Activated gamma-delta T cell treated with anti-CD3 and anti-CD28 coated beads, Interleukin-2, amount 50 U/mL, for 16 hours (primary cell): Measurements from ENCODE around the gene TMPRSS11B.
"Not testable (repeated sequence)": the region's sequence is repeated elsewhere in the genome, so short reads cannot be mapped to it uniquely, and the experiment has no call there.

Source experiments
- DNase-seq: peaks from one replicate; pipeline ENCODE4 v3.0.0-alpha.2; 2020; ENCODE audit warnings: low read depth

TMPRSS11B gene, protein sequence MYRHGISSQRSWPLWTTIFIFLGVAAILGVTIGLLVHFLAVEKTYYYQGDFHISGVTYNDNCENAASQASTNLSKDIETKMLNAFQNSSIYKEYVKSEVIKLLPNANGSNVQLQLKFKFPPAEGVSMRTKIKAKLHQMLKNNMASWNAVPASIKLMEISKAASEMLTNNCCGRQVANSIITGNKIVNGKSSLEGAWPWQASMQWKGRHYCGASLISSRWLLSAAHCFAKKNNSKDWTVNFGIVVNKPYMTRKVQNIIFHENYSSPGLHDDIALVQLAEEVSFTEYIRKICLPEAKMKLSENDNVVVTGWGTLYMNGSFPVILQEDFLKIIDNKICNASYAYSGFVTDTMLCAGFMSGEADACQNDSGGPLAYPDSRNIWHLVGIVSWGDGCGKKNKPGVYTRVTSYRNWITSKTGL

DNA sequence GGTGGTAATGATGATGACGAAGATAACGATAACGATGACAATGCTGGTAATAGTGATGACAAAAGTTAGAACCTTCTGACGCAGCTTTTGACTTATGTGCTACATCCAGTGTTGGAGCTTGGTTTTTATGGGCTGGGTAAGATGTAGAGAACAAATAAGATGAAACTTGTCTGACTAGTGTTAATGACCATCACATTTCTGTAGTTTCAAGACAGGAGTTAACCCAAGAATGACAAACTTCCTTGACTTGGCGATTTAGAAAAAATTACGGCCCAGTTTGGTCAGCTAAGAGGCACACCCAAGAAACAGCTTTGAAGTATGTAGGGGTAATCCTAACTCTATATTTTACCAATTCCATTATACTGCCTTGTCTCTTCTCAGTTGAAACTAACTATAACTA lies at the start of gene TMPRSS11B:
TMPRSS11B (minus strand) TSS at position 101 of the 400 bp plus-strand sequence. CDS start 136 bp downstream, outside the sequence.
- no peak for DNase-seq

DNA sequence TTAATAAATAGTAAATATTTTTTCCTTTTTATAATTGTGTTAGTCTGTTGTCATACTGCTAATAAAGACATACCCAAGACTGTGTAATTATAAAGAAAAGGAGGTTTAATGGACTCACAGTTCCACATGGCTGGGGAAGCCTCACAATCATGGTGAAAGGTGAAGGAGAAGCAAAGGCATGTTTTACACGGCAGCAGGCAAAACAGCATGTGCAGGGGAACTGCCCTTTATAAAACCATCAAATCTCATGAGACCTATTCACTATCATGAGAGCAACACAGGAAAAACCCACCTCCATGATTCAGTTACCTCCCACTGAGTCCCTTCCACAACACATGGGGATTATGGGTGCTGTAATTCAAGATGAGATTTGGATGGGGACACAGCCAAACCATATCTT lies 45.8 kb upstream of the TMPRSS11B start:
- no peak for DNase-seq

DNA sequence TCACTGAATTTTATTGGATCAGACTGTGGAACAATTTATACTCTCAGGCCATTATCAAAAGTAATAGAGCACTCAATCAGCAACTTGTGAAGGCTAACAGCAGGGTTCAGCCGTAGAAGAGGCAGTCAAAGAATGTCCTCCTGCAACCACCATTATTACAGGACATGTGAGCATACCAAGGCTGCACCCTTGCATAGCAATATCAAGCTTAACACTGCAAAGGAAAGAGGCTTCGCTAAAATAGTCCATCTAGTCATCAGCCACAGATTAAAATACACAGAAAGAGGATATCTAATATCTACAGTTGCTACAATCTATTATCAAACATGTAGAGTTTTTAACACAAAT lies 42.9 kb upstream of the TMPRSS11B start:
- DNase-seq = no peak

DNA sequence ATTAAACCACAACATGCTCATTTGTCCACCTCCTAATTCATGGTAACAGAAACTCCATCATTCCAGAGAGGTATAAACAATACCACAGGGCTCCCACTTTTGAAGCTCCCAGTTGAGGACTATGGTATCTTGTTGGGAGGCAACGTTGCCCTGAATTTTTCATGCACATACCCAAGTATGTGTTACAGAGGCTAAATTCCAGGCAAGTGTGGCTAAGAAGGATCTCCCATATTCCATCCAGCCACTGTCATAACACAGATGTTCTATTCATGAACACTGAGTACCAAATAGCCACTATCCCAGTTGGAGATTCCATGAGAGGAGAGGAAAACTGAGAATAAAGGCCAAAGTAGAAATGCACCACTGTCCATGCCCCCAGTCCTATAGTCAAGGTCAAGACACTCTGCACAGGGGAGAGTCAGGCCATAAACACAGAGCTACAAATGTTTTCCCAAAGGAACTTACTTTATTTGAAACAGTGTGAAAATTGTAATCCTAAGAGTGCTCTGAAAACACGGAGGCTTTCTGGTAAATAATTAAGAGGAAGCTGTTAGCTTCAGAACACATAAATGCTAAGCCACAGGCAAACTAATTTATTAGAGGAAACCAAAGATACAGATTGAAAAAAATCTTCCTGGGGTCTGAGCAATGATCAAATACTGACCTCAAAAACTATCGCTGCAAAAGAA lies 42.4 kb upstream of the TMPRSS11B start:
- no peak for DNase-seq

DNA sequence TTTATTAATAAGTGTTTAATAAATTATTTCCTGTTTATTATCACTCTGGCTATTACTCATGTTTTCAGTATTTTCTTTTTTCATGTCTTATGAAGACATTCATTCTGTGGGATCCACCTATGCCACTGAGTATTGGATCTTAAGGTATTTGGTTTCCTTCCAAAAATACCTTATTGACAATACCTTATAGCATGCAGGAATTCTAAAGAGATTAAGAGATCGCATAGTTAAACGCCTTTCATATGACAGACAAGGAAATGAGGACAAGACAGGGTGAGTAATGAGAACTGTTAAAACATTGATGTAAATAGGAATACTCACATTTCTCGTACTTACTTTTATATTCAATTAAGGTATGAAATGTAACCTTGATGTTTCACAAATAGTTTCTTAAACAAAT lies 38.2 kb upstream of the TMPRSS11B start:
- no peak for DNase-seq

DNA sequence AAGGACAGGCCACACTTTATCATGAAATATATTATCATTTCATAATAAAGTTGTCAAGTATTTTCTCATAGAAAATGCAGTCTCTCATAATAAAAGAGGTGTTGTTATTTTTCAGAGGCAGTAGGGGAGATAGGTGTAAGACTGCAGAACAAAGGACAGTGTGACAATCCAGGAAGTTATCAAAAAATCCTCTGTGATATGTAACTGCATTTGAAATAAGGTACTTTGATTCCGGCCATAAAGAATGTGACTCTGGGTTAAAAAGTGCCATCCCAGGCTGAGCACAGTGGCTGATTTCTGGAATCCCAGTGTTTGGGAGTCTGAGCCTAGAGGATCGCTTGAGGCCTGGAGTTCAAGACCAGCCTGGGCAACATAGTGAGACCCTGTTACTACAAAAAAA lies 37.6 kb upstream of the TMPRSS11B start:
- no peak for DNase-seq

DNA sequence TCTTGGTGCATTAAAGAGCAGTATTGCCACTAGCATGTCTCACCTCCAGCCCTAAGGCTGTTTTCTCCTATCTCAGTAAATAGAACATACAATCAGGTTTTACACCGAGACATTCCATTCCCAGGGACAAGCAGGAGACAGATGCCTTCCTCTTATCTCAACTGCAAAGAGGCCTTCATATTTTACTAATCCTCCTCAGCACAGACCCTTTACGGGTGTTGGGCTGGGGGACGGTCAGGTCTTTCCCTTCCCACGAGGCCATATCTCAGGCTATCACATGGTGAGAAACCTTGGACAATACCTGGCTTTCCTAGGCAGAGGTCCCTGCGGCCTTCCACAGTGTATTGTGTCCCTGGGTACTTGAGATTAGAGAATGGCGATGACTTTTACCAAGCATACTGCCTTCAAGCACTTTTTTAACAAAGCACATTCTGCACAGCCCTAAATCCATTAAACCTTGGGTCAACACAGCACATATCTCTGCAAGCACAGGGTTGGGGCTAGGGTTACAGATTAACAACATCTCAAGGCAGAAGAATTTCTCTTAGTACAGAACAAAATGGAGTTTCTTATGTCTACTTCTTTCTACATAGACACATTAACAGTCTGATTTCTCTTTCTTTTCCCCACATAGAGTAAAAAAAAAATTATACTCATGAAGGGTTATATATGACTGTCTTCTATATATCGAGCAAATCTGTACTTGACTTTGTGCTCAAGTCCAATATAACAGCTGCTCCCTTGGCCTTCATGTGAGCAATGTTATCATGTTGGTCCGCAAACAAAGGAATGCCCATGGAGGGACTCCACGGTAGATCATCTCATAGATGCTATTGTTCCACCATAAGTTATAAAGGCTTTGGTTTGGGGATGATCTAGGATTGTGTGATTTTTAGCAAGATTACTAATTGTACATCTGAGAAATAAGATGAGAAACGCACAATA lies 36.6 kb upstream of the TMPRSS11B start:
- not testable (repeated sequence) for DNase-seq

DNA sequence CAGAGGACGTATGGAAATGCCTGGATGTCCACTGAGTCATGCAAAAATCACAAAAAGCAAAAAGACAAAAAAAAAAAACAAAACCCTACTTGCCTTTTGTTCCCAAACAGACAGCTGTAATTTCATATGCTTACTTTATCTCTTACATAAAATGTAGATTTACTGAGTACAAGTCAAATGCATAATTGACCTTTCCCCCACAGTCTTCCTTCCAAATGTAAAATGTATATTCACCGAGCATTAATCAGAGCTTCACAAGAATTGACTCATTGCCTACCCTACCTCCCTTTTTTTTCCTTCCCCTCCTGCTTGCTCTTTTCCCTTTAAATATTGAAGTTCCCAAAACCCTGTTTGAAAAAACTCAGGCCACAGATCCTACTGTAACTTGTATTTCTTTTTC lies 32.5 kb upstream of the TMPRSS11B start:
- DNase-seq = no peak

DNA sequence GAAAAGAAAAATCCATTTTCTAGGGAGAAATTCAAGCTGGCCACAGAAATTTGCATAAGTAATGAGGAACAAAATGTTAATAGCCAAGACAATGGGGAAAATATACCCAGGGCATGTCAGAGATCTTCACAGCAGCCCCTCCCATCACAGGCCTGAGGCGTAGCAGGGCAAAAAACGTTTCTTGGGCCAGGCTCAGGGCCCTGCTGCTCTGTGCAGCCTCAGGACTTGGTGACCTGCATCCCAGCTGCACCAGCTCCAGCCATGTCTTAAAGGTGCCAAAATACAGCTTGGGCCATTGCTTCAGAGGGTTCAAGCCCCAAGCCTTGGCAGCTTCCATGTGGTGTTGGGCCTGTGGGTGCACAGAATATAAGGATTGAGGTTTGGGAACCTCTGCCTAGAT lies 32.1 kb upstream of the TMPRSS11B start:
- no peak for DNase-seq

DNA sequence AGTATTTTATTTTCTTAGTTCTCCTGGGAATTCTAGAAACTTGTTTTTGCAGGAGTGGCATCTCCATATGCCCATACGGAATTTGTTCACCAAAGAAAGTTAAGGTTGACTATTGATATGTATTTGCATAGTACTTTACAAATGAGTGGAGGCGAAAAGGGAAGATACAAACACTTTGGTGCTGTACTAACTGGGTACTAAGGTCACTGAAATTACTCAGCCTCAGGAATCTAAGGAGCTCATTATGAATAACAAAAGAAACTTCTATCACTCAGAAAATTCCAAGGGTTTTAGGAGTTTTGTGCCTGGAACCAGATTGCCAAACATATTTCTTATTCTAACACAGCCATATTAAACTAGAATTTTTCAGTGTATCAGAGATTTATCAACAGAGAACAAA lies 27.4 kb upstream of the TMPRSS11B start:
- DNase-seq = no peak

DNA sequence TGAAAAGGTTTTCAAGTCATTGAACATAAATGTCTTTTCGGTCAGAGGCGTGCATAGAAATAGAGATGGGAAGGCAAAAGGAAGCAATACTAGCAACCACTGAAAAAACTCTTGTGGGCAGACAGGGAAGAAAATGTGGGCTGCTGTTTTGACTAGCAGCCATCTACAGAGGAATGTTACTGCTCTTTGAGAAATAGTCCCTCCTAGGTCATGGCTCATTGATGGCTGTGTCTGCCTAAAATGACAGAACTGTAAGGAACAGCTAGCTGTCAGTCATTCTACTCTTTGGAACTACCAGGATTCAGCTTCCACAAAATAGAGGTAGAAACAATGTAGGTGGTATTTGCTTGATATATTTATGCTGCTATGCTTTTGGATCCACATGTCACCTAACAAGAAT lies 26.9 kb upstream of the TMPRSS11B start:
- no peak for DNase-seq

DNA sequence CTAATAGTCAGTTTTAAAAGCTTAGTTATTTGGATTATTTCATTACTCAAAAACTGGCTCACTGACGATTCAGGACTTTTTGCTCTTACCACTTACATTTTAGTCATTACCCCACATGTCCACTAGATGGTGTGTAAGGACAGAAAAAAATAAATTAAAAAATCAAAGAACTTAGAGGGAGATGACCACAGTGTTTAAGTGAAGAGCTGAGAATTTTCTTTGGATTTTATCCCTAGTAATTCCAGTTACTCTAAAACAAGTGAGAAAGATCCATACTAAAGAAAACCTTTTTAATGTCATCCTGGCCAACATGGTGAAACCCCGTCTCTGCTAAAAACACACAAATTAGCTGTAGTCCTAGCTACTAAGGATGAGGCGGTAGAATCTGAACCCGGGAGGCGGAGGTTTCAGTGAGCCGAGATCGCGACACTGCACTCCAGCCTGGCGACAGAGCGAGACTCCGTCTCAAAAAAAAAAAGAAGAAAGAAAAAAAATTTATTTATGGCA lies 26.4 kb upstream of the TMPRSS11B start:
- no peak for DNase-seq

DNA sequence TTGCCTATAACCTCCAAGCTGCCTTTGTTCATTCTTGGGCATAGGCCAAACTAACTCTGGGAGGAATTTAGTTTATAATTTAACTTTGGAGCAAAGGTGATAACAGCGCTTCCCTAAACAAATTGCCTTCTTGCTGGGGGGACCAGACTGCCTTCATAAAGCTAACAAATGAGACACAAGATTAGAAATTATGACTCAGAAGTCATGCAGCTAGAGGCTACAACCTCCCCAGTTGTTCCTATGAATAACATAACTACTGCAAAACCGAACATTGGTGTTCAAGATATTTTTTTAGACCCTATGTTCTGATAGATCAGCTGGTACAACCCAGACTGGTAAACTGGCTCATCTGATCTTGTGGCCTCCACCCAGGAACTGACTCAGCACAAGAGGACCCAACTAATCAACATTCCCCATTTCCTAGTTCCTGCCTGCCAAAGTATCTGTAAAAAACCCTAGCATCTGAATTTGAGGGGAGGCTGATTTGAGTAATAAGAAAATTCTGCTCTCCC lies 22.0 kb upstream of the TMPRSS11B start:
- DNase-seq = no peak

DNA sequence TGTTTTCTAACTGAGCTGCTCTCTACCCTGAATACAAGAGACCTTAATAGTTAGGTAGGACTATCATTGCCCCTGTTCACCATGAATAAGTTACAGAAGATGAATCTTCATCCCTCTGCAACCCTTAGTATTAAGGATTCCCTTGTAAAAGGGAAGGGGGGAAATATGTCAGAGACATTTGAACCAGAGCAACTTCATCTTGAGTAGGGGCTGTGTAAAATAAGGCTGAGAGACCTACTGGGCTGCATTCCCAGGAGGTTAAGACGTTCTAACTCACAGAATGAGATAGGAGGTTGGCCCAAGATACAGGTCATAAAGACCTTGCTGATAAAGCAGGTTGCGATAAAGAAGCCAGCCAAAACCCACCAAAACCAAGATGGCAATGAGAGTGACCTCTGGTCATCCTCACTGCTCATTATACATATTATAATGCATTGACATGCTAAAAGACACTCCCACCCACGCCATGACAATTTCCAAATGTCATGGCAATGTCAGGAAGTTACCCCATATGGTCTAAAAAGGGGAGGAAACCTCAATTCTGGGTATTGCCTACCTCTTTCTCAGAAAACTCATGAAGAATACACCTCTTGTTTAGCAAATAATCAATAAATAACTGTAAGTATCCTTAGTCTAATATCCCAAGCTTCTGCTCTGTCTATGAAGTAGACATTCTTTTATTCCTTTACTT lies 19.5 kb upstream of the TMPRSS11B start:
- DNase-seq = no peak

DNA sequence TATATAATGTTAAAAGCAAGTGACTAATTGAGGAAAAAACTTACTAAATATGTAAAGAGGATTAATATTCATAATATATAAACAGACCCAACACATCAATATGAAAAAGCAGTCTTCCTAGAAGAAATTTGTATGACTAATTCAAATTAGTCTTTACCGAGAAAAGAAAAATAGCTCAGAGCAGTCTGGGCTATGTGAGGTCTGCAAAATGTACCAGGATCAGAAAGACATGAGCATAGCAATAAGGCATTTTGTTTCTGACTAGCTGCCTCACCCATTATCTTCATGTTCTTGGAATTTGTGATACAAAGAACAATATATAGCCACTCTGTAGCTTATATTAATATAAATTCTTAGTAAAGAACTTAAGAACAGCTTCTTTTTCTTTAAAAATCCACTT lies 13.7 kb upstream of the TMPRSS11B start:
- no peak for DNase-seq

DNA sequence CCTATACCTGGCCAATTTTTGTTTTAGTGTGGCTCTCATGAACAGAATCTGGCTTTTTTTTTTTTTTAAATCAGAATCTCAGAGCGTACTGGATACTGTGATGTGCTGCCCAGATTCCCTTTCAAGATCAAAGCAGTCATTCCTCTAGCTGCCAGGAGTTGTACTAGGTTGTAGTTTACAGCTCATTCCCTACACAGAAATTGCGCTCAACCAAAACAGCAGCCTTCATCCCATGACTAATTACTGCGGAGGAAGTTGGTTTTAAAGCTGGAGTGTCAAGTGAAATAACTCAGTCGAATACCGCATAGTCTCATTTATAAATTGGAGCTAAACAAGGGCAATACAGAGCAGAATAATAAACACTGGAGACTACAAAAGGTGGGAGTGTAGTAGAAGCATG lies 12.2 kb upstream of the TMPRSS11B start:
- DNase-seq = no peak

DNA sequence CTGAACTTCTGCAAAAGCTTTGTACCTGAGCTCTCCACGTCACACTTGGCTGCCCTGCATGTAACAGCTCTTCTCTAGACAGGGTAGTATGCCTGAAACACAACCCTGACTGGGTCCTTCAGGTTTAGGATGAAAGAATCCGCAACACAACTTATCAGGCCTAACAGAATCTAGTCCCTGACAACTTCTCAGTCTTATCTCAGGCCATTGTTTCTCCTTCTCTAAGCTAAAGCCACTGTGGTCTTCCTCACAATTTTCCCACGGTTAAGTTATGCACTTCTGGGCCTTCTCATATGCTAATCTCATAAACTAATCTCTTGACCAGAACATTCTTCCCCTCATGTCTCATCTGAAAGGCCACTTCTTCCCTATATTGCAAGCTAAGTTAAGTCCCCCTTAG lies 10.8 kb upstream of the TMPRSS11B start:
- DNase-seq = no peak

DNA sequence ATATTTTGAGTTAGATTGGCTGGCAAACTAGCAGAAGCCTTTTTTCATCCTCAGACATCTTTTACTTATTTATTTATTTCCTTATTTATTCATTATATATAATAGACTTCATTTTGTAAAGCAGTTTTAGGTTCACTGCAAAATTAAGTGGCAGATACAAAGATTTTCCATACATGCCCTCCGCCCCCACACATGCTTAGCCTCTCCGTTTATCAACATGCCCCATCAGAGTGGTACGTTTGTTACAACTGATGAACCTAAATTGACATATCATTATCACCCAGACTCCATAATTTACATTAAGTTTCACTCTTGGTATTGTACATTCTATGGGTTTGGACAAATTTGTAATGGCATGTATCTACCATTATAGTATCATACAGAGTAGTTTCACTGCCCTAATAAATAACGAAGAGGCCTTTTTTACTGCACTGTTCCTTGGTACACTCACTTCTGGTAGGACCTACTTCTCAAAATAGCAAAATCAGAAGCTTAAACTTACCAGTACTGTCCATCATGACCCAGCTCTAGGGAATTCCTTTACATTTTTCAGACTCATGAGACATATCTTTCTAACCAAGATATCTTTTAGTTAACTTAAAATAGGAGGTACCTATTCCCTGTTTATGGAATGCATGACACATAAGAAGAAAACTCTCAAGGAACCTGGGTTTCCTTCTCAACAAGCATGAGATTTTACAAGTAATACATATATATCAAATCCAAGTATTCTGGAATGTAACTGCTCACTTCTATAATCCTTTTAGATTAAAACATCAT lies 4.8 kb upstream of the TMPRSS11B start:
- no peak for DNase-seq

DNA sequence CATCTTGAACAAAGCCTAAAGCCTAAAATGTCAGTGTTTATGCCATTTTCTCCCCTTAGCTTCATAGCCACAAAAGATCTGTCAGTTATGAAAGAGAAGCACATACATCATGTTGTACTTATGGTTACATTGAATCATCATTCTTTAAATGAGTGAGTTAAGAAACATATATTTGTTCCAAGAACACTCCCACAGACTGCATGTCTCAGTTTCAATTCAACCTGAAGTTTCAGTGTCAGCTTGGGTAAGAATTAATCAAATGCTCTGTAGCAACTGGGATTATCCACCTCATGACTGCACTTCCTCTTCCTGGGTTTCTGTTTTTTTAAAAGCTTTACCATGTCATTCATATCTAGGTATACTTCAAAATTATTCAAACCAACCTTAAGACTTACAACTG lies 3.9 kb upstream of the TMPRSS11B start:
- DNase-seq = no peak

DNA sequence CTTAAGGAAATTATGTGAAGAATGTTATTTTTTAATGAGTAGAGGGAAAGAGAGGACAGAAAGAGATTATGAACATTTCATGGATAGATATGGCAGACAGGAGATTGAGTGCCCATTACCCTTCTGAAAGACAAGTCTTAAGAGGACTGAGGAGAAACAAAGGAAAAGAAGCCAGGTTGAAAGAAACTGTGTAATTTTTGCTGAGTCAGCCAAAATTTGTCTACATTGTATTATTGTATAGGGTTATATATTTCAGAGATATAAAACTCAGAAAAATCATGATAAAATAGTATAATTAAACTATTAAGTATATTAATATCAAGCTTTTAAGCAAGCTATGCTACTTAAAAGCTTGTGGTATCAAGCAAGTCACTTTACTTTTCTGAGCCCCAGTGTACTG lies 4.9 kb downstream of the TMPRSS11B start:
- no peak for DNase-seq

DNA sequence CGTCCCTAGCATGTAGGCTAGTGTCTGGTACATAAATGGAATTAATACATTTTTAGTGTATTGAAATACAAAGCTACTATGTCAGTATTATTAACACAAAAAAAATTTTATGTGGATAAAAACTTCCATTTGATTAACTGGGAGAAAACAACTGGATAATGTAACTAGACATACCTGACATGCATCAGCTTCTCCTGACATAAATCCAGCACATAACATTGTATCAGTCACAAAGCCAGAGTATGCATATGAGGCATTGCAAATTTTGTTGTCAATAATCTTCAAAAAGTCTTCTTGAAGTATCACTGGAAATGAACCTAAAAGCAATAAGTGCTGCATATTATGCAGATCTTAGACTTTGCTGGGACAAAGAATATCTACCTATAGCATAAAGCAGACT lies 16.9 kb downstream of the TMPRSS11B start:
- DNase-seq = no peak
